Dendritic cell treated with granulocyte-macrophage colony-stimulating factor and Interleukin-4, amounts not matched to agents 40 ng/mL and 50 ng/mL, for 4 days (primary cell): ENCODE measurements around the gene E2F4.

ENCODE experiments used
- H3K27ac Mint-ChIP-seq: one replicate; pipeline ENCODE4 v1.8.0; 2022; ENCODE audit warnings: mild to moderate bottlenecking, mixed read lengths
- H3K27me3 Mint-ChIP-seq: one replicate; pipeline ENCODE4 v1.8.0; 2022; ENCODE audit warnings: mild to moderate bottlenecking, mixed read lengths
- H3K36me3 Mint-ChIP-seq: one replicate; pipeline ENCODE4 v1.8.0; 2022; ENCODE audit warnings: low read depth, mixed read lengths
- H3K4me1 Mint-ChIP-seq: one replicate; pipeline ENCODE4 v1.8.0; 2022; ENCODE audit warnings: low read depth, mixed read lengths
- H3K4me3 Mint-ChIP-seq: one replicate; pipeline ENCODE4 v1.8.0; 2022; ENCODE audit warnings: mild to moderate bottlenecking, moderate library complexity, mixed read lengths
- H3K9me3 Mint-ChIP-seq: one replicate; pipeline ENCODE4 v1.8.0; 2022; ENCODE audit warnings: mixed read lengths
- intact Hi-C: fragments of 100-400 bp; cut with micrococcal nuclease; formaldehyde crosslinking; loops from one replicate; pipeline ENCODE4 v1.15.0; 2022

The E2F4 gene

GRCh38 chr16:67174706-67175231 lies 17.2 kb upstream of the E2F4 start:
- intact Hi-C loops: no loop called here
- Mint-ChIP-seq H3K4me1 (peaks cover 66% of the 10 kb centered on the region), H3K27me3 (peaks cover 76% of the 10 kb centered on the region), H3K27ac (peak overlapping the region; percentile 88), H3K36me3 (peaks cover 51% of the 10 kb centered on the region), H3K4me3 (peak overlapping the region; percentile 84), H3K9me3 (no peaks in the 10 kb centered on the region)

DNA sequence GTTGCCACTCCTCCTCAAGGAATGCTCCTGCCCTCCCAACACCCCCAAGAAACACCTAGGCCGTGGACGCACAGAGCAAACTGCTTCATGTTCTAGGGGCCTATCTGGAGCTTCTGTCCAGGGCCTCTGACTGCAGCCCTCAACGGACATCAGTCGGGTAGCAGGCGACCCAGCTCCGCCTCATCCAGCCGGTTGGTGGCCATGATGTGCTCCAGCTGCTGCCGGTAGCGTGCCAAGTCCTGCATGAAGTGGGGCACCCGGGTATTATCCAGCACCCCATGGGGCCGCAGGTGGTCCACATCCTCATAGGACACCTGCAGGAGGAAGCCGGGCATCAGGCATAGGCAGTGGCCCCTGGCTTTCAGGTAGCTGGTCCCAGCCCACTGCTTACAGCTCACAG lies 15.3 kb upstream of the E2F4 start:
- no peak overlapping the region for H3K27ac Mint-ChIP-seq
- H3K36me3 Mint-ChIP-seq: peaks cover 46% of the 10 kb centered on the region
- peaks cover 72% of the 10 kb centered on the region for H3K27me3 Mint-ChIP-seq
- no peaks in the 10 kb centered on the region for H3K9me3 Mint-ChIP-seq
- H3K4me3 Mint-ChIP-seq: no peak overlapping the region
- H3K4me1 Mint-ChIP-seq: peaks cover 50% of the 10 kb centered on the region
- intact Hi-C loops: no loop called here

DNA sequence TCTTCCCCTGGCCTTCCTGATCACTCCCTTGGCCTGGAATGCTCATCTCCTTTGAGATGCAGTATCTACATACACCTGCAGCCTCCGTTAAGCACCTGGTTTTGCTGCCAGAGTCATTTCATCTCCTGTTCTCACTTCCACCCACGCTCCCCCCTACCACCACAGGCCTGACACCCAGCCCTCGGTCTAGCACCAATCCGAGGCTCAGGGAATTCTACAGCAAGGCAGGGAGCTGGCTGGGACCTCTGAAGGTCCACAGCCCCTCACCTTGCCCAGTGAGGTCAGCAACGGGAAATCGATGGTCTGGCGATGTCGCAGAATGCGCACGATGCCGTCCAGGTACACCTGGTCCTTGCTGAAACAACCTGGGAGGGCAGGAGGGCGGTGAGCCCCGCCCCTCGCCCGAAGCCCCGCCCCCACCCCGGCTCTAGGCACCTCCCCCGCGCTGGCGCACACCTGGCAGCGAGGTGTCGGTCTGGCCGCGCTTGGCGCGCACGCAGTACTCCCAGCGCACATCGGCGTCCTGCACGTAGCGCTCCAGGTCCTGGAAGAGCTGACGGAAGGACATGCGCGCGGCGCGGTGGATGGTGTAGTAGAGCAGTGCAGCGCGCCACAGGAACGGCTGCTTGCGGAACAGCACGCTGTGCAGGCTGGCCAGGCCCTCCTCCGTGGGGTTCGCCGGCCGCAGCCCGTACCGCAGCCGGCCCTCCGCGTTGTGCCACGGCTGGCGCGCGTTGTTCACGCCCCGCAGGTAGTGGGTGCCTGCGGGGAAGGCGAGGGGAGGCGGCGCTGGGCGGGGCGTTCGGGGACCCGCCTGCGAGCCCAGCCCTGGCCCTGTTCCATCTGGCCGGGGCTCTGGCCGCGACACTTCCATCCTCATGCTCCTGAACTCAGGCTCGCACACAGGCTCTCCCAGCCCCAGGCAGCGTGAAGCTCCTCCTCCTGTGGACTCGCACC lies 13.9 kb upstream of the E2F4 start:
- Mint-ChIP-seq H3K4me1 (peaks cover 38% of the 10 kb centered on the region), H3K9me3 (no peaks in the 10 kb centered on the region), H3K27ac (no peak overlapping the region), H3K27me3 (peaks cover 60% of the 10 kb centered on the region), H3K36me3 (peaks cover 41% of the 10 kb centered on the region), H3K4me3 (peak overlapping the region; percentile 66)
- intact Hi-C loops: no loop called here

- H3K36me3 Mint-ChIP-seq: peaks cover 41% of the 10 kb centered on the region
- H3K4me3 Mint-ChIP-seq: no peak overlapping the region
- H3K27me3 Mint-ChIP-seq: peaks cover 48% of the 10 kb centered on the region
- intact Hi-C loops: no loop called here
- no peaks in the 10 kb centered on the region for H3K9me3 Mint-ChIP-seq
- H3K4me1 Mint-ChIP-seq: peaks cover 23% of the 10 kb centered on the region
- H3K27ac Mint-ChIP-seq: no peak overlapping the region
Measured at GRCh38 chr16:67179421-67180080, 12.4 kb upstream of the E2F4 start.

DNA sequence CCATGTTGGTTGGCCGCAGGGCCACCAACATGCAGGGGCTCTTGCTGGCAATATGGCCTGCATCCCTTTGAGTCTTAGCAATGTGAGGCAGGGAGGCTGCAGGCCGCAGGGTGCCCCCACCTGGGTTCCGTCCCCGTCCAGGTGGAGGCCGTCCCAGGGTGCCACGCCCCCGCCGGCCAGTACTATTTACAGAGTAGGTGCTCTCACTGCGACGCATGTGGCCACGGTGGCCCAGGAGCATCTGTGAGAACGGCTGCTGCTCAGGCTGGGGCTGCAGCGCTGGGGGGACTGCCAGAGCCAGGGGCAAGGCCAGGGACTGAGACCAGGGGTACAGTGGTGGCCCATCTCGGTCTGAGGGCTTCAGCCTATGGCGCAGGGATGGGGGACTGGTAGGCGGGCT lies 11.8 kb upstream of the E2F4 start:
- peaks cover 48% of the 10 kb centered on the region for H3K27me3 Mint-ChIP-seq
- peaks cover 38% of the 10 kb centered on the region for H3K36me3 Mint-ChIP-seq
- intact Hi-C loops: no loop called here
- H3K4me1 Mint-ChIP-seq: peaks cover 26% of the 10 kb centered on the region
- H3K27ac Mint-ChIP-seq: no peak overlapping the region
- H3K9me3 Mint-ChIP-seq: no peaks in the 10 kb centered on the region
- no peak overlapping the region for H3K4me3 Mint-ChIP-seq

GRCh38 chr16:67181346-67181745 lies 10.6 kb upstream of the E2F4 start:
- Mint-ChIP-seq H3K36me3 (peaks cover 26% of the 10 kb centered on the region), H3K4me1 (peaks cover 32% of the 10 kb centered on the region), H3K9me3 (no peaks in the 10 kb centered on the region), H3K4me3 (no peak overlapping the region), H3K27me3 (peaks cover 46% of the 10 kb centered on the region), H3K27ac (no peak overlapping the region)
- intact Hi-C loops: no loop called here

GRCh38 chr16:67182288-67182687 lies 9.7 kb upstream of the E2F4 start:
- Mint-ChIP-seq H3K27ac (no peak overlapping the region), H3K9me3 (no peaks in the 10 kb centered on the region), H3K4me3 (no peak overlapping the region), H3K36me3 (peaks cover 17% of the 10 kb centered on the region), H3K27me3 (peaks cover 45% of the 10 kb centered on the region), H3K4me1 (peaks cover 31% of the 10 kb centered on the region)
- intact Hi-C loops: loop anchor here (2.0 kb wide), 1 partner anchor 21 kb away; no protein-coding TSS in a partner anchor

- intact Hi-C loops: loop anchor here (2.0 kb wide), 1 partner anchor 22 kb away; no protein-coding TSS in a partner anchor
- Mint-ChIP-seq H3K4me1 (peaks cover 23% of the 10 kb centered on the region), H3K27ac (no peak overlapping the region), H3K27me3 (peaks cover 36% of the 10 kb centered on the region), H3K9me3 (no peaks in the 10 kb centered on the region), H3K36me3 (peaks cover 12% of the 10 kb centered on the region), H3K4me3 (no peak overlapping the region)
Measured at GRCh38 chr16:67183284-67183626, 8.7 kb upstream of the E2F4 start.

GRCh38 chr16:67183627-67184452 lies 8.1 kb upstream of the E2F4 start, which contains the start of gene MATCAP1:
MATCAP1 (minus strand) TSS chr16:67183963; CDS start chr16:67180610, 3,353 bp downstream.
- Mint-ChIP-seq H3K36me3 (peaks cover 10% of the 10 kb centered on the region), H3K4me1 (peaks cover 17% of the 10 kb centered on the region), H3K9me3 (no peaks in the 10 kb centered on the region), H3K4me3 (no peak within 1 kb of the TSS), H3K27me3 (peaks cover 32% of the 10 kb centered on the region), H3K27ac (no peak within 1 kb of the TSS)
- intact Hi-C loops: loop anchor here (2.0 kb wide), 2 partner anchors 23 to 43 kb away; partner anchors contain the start of gene TMEM208

DNA sequence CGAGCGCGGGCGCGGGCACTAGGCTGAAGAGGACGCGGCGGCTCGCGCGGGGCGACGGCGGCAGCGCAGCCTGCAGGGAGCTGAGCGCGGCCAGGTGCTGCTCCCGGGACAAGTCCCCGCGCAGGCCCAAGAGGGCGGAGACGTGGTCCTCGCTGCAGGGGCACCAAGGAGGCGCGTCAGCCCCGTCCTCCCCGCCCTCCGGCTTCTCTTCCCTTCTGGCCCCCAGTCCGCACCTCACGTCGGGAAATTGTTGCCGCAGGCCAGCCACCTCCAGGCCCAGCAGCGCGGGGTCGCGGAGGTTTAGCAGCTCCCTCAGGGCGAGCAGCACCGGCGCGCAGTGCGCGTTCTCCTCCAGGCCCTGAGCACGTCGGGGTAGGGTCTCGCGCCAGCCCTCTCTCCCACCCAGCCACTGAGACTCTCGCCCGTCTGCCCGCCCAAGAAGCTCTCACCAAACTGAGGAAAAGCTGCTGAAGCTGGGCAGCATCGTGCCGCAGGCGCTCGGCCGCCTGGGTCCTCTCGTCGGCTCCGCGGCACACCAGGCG lies 7.4 kb upstream of the E2F4 start:
- peaks cover 5% of the 10 kb centered on the region for H3K36me3 Mint-ChIP-seq
- H3K9me3 Mint-ChIP-seq: no peaks in the 10 kb centered on the region
- intact Hi-C loops: loop anchor here (2.0 kb wide), 1 partner anchor 42 kb away; the partner anchor contains the start of gene TMEM208
- peaks cover 27% of the 10 kb centered on the region for H3K27me3 Mint-ChIP-seq
- no peak overlapping the region for H3K27ac Mint-ChIP-seq
- H3K4me3 Mint-ChIP-seq: no peak overlapping the region
- peaks cover 13% of the 10 kb centered on the region for H3K4me1 Mint-ChIP-seq

DNA sequence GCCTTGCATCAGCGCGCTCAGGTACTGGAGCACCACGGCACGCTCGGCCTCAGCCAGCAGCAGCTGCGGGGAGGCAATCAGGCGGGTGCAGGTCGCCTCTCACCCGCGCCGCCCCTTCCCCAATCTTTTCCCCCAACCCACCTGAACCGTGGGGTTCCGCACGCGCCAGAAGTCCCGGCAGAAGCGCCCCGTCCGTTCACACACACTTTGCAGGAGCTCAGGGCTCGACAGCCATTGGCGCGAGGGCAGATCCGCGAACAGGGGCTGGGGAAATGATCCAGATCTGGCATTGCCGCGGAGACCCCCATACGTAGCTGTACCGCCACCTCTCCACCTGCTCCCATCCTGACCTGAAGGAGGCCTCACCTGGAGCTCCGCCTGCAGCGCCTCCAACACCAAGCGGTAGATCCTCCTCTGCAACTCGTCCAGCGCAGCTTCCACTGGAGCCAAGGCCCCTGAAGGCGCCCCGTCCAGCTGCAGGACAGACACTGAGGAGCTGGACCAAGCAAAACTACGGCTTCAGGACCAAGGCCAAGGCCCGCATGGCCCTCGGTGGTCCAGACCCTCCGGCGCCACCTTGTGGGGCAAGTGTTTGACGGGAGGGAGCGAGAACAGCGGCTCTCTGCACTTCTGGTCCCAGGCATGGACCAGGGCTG lies 6.8 kb upstream of the E2F4 start:
- H3K27me3 Mint-ChIP-seq: peaks cover 24% of the 10 kb centered on the region
- H3K4me1 Mint-ChIP-seq: peaks cover 13% of the 10 kb centered on the region
- H3K9me3 Mint-ChIP-seq: no peaks in the 10 kb centered on the region
- H3K27ac Mint-ChIP-seq: peak overlapping the region; percentile 18
- intact Hi-C loops: loop anchor here (1.0 to 5.0 kb wide), 3 partner anchors 42 to 238 kb away; partner anchors contain the start of gene TMEM208
- no peak overlapping the region for H3K4me3 Mint-ChIP-seq
- no peaks in the 10 kb centered on the region for H3K36me3 Mint-ChIP-seq

DNA sequence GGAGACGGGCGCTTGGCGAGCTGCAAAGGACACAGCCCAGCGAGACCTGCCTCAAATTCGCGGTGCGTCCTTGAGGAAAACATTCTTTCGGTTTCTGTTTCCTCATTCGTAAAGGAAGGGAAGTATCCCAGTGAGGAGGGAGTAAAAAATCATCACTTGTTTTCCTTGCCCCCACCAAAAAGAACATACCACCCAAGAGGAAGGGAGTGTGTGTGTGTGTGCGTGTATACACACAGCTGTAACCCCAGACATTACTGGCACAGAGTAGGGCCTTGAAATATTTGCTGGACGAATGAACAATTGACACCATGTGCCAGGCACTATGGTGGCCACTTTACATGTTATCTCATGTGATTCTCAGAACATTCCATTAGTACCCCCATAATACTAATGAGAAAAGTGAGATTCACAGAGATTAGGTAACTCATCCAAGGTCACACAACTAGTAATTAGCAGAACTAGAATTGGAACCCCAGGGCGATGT lies 6.3 kb upstream of the E2F4 start:
- Mint-ChIP-seq H3K4me3 (no peak overlapping the region), H3K27me3 (peaks cover 24% of the 10 kb centered on the region), H3K9me3 (no peaks in the 10 kb centered on the region), H3K36me3 (no peaks in the 10 kb centered on the region), H3K4me1 (peaks cover 13% of the 10 kb centered on the region), H3K27ac (peak overlapping the region; percentile 18)
- intact Hi-C loops: loop anchor here (1.0 to 5.0 kb wide), 3 partner anchors 41 to 238 kb away; partner anchors contain the start of gene TMEM208
